ENCODE measurements around the gene SLC35E4. TPM values are rescaled to one million over a fixed set of nuclear protein-coding genes. Genes with fewer than 3 reads are reported as not detected.

Gene SLC35E4
- total and polyA plus RNA-seq, 9 of the 15 experiments (the other 6 are each of a cell fraction or from before 2014, with no cell fraction given): 0.06 to 2.3 (median 0.86) TPM; not detected in 1

DNA sequence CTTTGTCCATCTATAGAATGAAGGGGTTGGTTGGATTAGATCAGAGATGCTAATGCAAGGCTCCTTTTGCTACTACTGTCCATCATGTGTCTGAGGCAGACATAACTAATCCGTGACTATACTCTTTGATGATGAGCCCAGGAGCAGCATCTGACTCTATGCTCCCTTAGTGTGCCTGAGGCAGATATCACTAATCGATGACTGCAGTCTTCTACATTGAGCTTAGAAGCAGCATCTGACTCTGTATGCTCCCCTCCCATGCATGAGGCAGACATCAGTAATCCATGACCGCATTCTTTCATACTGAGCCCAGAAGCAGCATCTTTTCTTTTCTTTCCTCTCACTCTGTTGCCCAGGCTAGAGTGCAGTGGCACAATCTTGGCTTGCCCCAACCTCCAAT is 24.4 kb upstream of the SLC35E4 start (continued):
- TF ChIP-seq, protein P1, sequence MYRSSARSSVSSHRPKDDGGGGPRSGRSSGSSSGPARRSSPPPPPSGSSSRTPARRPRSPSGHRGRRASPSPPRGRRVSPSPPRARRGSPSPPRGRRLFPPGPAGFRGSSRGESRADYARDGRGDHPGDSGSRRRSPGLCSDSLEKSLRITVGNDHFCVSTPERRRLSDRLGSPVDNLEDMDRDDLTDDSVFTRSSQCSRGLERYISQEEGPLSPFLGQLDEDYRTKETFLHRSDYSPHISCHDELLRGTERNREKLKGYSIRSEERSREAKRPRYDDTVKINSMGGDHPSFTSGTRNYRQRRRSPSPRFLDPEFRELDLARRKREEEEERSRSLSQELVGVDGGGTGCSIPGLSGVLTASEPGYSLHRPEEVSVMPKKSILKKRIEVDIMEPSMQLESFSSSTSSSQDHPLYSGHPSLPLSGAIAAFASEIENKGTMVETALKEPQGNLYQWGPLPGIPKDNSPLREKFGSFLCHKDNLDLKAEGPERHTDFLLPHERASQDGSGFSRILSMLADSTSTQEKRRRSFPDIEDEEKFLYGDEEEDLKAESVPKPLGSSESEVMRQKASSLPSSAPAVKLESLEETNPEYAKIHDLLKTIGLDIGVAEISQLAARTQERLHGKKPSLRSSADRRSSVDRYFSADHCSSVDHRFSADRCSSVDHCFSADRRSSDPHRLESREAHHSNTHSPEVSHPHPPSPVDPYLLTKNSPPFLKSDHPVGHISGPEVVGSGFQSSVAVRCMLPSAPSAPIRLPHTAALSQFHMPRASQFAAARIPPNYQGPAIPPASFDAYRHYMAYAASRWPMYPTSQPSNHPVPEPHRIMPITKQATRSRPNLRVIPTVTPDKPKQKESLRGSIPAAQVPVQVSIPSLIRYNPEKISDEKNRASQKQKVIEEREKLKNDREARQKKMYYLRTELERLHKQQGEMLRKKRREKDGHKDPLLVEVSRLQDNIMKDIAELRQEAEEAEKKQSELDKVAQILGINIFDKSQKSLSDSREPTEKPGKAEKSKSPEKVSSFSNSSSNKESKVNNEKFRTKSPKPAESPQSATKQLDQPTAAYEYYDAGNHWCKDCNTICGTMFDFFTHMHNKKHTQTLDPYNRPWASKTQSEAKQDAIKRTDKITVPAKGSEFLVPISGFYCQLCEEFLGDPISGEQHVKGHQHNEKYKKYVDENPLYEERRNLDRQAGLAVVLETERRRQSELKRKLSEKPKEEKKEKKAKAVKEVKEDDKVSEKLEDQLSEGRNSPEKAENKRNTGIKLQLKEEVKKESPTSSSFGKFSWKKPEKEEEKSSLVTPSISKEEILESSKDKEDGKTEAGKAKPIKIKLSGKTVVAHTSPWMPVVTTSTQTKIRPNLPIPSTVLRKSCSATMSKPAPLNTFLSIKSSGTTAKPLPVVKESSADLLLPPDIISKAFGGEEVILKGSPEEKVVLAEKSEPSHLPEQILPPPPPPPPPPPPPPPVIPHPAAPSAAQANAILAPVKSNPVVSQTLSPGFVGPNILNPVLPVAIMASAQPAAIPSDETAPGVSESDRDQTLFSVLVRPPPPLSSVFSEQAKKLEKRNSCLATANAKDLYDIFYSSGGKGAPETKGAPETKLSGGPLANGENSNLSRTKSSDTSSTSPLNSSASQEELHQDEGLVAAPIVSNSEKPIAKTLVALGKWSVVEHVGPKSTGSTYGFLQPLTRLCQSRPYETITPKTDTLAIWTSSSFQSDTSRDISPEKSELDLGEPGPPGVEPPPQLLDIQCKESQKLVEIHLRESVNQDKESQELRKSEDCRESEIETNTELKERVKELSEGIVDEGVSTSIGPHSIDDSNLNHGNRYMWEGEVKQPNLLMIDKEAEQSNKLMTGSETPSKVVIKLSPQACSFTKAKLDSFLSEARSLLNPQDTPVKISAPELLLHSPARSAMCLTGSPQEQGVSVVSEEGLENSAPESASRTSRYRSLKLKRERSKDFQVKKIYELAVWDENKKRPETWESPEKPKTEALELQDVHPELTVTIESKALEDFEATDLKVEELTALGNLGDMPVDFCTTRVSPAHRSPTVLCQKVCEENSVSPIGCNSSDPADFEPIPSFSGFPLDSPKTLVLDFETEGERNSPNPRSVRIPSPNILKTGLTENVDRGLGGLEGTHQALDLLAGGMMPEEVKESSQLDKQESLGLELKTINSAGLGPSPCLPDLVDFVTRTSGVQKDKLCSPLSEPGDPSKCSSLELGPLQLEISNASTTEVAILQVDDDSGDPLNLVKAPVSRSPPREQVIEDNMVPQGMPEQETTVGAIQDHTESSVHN (IDR thresholded peaks at IDR 0.05; ENCODE audit: borderline replicate concordance in 1 of 2, low read depth in 1 of 2): no peak
- TF ChIP-seq ILK (tag; IDR thresholded peaks at IDR 0.05; ENCODE audit: borderline replicate concordance, low read depth): no peak
